ENCODE measurements around the gene HOXD11. TPM values are rescaled to one million over a fixed set of nuclear protein-coding genes. Genes with fewer than 3 reads are reported as not detected.

The HOXD11 gene
- total RNA-seq, 1 experiment from 2014 or later, result not detected

DNA sequence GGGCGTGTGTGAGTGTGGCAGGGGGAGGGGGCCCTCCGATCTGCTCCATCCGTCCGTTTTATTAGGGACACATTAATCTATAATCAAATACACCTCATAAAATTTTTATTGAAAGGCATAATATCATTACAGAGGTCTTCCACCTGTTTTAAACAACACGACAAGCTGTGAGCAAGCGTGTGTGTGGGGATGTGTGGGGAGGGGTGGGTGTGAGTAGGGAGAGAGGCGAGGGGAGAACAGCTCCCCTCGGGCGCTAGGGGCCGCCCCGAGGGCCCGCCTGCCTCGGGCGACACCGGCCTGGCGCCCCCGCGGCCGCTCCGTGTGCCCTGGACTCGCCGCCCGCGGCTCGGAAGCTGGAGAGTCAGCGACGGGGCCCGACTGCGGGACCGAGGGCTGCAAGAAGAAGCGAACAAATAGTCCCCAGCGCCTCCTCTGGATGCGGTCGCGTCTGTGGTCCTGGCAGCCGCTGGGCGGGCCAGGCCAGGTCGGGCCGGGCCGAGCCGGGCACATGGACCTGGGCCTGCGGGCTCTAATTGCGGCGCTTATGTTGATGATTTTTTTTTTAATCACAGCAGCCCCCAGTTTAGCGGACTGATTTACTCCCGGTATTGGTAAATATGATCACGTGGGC, 15.1 kb downstream of the HOXD11 start:
- Mint-ChIP-seq H3K4me1 (ENCODE audit: insufficient read depth, unreplicated experiment) (no peaks in the 10 kb centered on the region), H3K4me3 (ENCODE audit: unreplicated experiment) (no peak overlapping the region), H3K27ac (ENCODE audit: low read depth, unreplicated experiment) (no peak overlapping the region), H3K9me3 (ENCODE audit: unreplicated experiment) (no peaks in the 10 kb centered on the region), H3K36me3 (ENCODE audit: insufficient read depth, unreplicated experiment) (no peaks in the 10 kb centered on the region), H3K27me3 (ENCODE audit: insufficient read depth, unreplicated experiment) (peaks cover 47% of the 10 kb centered on the region)
- no TSS peak for BruUV-seq (replicated peaks)
- POLR2A ChIA-PET, result no interaction called here
- DNase-seq (ENCODE audit: unreplicated experiment), result no peak
- intact Hi-C loops (cut with micrococcal nuclease), result no loop called here
- TF ChIP-seq CTCF (IDR thresholded peaks at IDR 0.05; ENCODE audit: unreplicated experiment), result no peak
- CTCF ChIA-PET, result interaction anchor here (0.7 to 3.3 kb wide), 5 partner anchors 24 to 1027 kb away, joined by 3 to 17 read pairs (median 3); no protein-coding TSS in a partner anchor

GRCh38 chr2:176122683-176123410, 15.8 kb downstream of the HOXD11 start, which contains the start of gene HOXD9:
TSS of gene HOXD9 (plus strand) at chr2:176122719. CDS start at chr2:176122769, 50 bp downstream.
- ChIA-PET POLR2A (no interaction called here), CTCF (interaction anchor here (0.7 to 3.3 kb wide), 6 partner anchors 12 to 1702 kb away, joined by 3 to 17 read pairs (median 3); no protein-coding TSS in a partner anchor)
- H3K4me3 Mint-ChIP-seq (ENCODE audit: unreplicated experiment), result no peak within 1 kb of the TSS
- no peak for DNase-seq (ENCODE audit: unreplicated experiment)
- no peaks in the 10 kb centered on the region for H3K9me3 Mint-ChIP-seq (ENCODE audit: unreplicated experiment)
- H3K4me1 Mint-ChIP-seq (ENCODE audit: insufficient read depth, unreplicated experiment), result no peaks in the 10 kb centered on the region
- BruUV-seq (replicated peaks), result no TSS peak
- H3K27me3 Mint-ChIP-seq (ENCODE audit: insufficient read depth, unreplicated experiment), result peaks cover 41% of the 10 kb centered on the region
- no peaks in the 10 kb centered on the region for H3K36me3 Mint-ChIP-seq (ENCODE audit: insufficient read depth, unreplicated experiment)
- intact Hi-C loops (cut with micrococcal nuclease), result no loop called here
- H3K27ac Mint-ChIP-seq (ENCODE audit: low read depth, unreplicated experiment), result no peak within 1 kb of the TSS
- no peak for TF ChIP-seq CTCF (IDR thresholded peaks at IDR 0.05; ENCODE audit: unreplicated experiment)

- no peaks in the 10 kb centered on the region for H3K9me3 Mint-ChIP-seq (ENCODE audit: unreplicated experiment)
- ChIA-PET POLR2A (no interaction called here), CTCF (interaction anchor here (0.6 to 1.1 kb wide), 5 partner anchors 13 to 1703 kb away, joined by 3 read pairs; no protein-coding TSS in a partner anchor)
- DNase-seq (ENCODE audit: unreplicated experiment), result no peak
- H3K4me3 Mint-ChIP-seq (ENCODE audit: unreplicated experiment), result no peak overlapping the region
- no peaks in the 10 kb centered on the region for H3K4me1 Mint-ChIP-seq (ENCODE audit: insufficient read depth, unreplicated experiment)
- no peak for TF ChIP-seq CTCF (IDR thresholded peaks at IDR 0.05; ENCODE audit: unreplicated experiment)
- peaks cover 33% of the 10 kb centered on the region for H3K27me3 Mint-ChIP-seq (ENCODE audit: insufficient read depth, unreplicated experiment)
- H3K36me3 Mint-ChIP-seq (ENCODE audit: insufficient read depth, unreplicated experiment), result no peaks in the 10 kb centered on the region
- no peak overlapping the region for H3K27ac Mint-ChIP-seq (ENCODE audit: low read depth, unreplicated experiment)
- BruUV-seq (replicated peaks), result no TSS peak
- intact Hi-C loops (cut with micrococcal nuclease), result no loop called here
Measured at GRCh38 chr2:176123411-176124109, 16.5 kb downstream of the HOXD11 start.
